Measurements from ENCODE around the gene ABCB8. TPM values are rescaled to one million over a fixed set of nuclear protein-coding genes. Genes with fewer than 3 reads are reported as not detected.

Gene ABCB8
- total and polyA plus RNA-seq, 4 donors, result 12.4 to 30.2 (median 22.5) TPM

GRCh38 chr7:150992833-150993302 is 35.4 kb upstream of the ABCB8 start:
- Histone ChIP-seq H3K9me3 (ENCODE audit: control insufficient read depth in 4 of 4, low read length in 3 of 4) (peaks cover 0 to 4% (median under 1%) of the 10 kb centered on the region in 4 donors), H3K27ac (ENCODE audit: low read depth in 1 of 2, low read length in 2 of 2) (peak overlapping the region; percentile 54 to 56), H3K36me3 (ENCODE audit: control insufficient read depth in 4 of 4, insufficient read depth in 3 of 4, low read depth in 1 of 4, low read length in 3 of 4) (no peaks in the 10 kb centered on the region), H3K4me1 (ENCODE audit: control insufficient read depth in 4 of 4, insufficient read depth in 4 of 4, low read length in 3 of 4) (peaks cover 0 to 10% (median 6%) of the 10 kb centered on the region in 4 donors), H3K9ac (ENCODE audit: low read depth in 1 of 2, low read length in 2 of 2) (no peak overlapping the region), H3K27me3 (ENCODE audit: control insufficient read depth in 4 of 4, insufficient read depth in 4 of 4, low read length in 3 of 4) (peaks cover 0 to 2% (median 0%) of the 10 kb centered on the region in 4 donors), H3K4me3 (ENCODE audit: low read depth in 1 of 3, low read length in 3 of 3) (no peak overlapping the region)
- TF ChIP-seq ATF3 (IDR thresholded peaks at IDR 0.05) (no peak), REST (IDR thresholded peaks at IDR 0.05) (no peak), EGR1 (IDR thresholded peaks at IDR 0.05; ENCODE audit: low read depth in 2 of 2) (no peak), NR2F2 (IDR thresholded peaks at IDR 0.05) (peak; percentile 69)
- DNase-seq (ENCODE audit: low spot score), result no peak
- WGBS, result 35% methylated on average over 5 of the region's 5 CpGs

GRCh38 chr7:150993511-150993910 is 34.7 kb upstream of the ABCB8 start:
- DNase-seq (ENCODE audit: low spot score), result no peak
- Histone ChIP-seq H3K4me3 (ENCODE audit: low read depth in 1 of 3, low read length in 3 of 3) (peak overlapping the region in 1 of 3 donors; percentile 7), H3K27me3 (ENCODE audit: control insufficient read depth in 4 of 4, insufficient read depth in 4 of 4, low read length in 3 of 4) (peaks cover 0 to under 1% (median 0%) of the 10 kb centered on the region in 4 donors), H3K36me3 (ENCODE audit: control insufficient read depth in 4 of 4, insufficient read depth in 3 of 4, low read depth in 1 of 4, low read length in 3 of 4) (no peaks in the 10 kb centered on the region), H3K9me3 (ENCODE audit: control insufficient read depth in 4 of 4, low read length in 3 of 4) (peaks cover 0 to 4% (median under 1%) of the 10 kb centered on the region in 4 donors), H3K9ac (ENCODE audit: low read depth in 1 of 2, low read length in 2 of 2) (no peak overlapping the region), H3K4me1 (ENCODE audit: control insufficient read depth in 4 of 4, insufficient read depth in 4 of 4, low read length in 3 of 4) (peaks cover 0 to 5% (median 2%) of the 10 kb centered on the region in 4 donors), H3K27ac (ENCODE audit: low read depth in 1 of 2, low read length in 2 of 2) (peak overlapping the region; percentile 54 to 56)
- no peak for TF ChIP-seq CTCF (IDR thresholded peaks at IDR 0.05; ENCODE audit: low read depth, low read length, missing input control)
- TF ChIP-seq YY1 (IDR thresholded peaks at IDR 0.05), result no peak
- TF ChIP-seq REST (IDR thresholded peaks at IDR 0.05), result no peak
- TF ChIP-seq SP1 (IDR thresholded peaks at IDR 0.05), result no peak
- no peak for TF ChIP-seq EGR1 (IDR thresholded peaks at IDR 0.05; ENCODE audit: low read depth in 2 of 2)
- TF ChIP-seq ZBTB33 (IDR thresholded peaks at IDR 0.05), result no peak
- no peak for TF ChIP-seq HNF4A (conservative IDR thresholded peaks at IDR 0.05)
- 79% methylated on average over 14 of the region's 14 CpGs for WGBS

All from liver (tissue), 9 donors.